GM21367 (cell line): ENCODE measurements around the gene UCN3.
"Not testable (repeated sequence)": the region's sequence is repeated elsewhere in the genome, so short reads cannot be mapped to it uniquely, and the experiment has no call there.

Experiments
- ATAC-seq: cut with Tn5 transposase; IDR thresholded peaks from one replicate; pipeline ENCODE4 v1.9.1; 2021; ENCODE audit not compliant: unreplicated experiment

Gene UCN3

GRCh38 chr10:5404208-5405041, 39.7 kb downstream of the UCN3 start, which contains the start of gene TUBAL3:
TUBAL3 (minus strand) TSS chr10:5404828; CDS start chr10:5404792, 36 bp downstream.
- ATAC-seq, result no peak

- no peak for ATAC-seq
Measured at GRCh38 chr10:5406918-5407317, 42.2 kb downstream of the UCN3 start.

- ATAC-seq, result not testable (repeated sequence)
Measured at GRCh38 chr10:5410787-5411186, 46.0 kb downstream of the UCN3 start.

GRCh38 chr10:5411941-5412276, 47.1 kb downstream of the UCN3 start:
- ATAC-seq, result peak; percentile 5

GRCh38 chr10:5412277-5412941, 47.6 kb downstream of the UCN3 start, which contains the start of gene NET1:
NET1 (plus strand) TSS chr10:5412557; CDS start chr10:5412693, 136 bp downstream.
- ATAC-seq, result peak; percentile 96

GRCh38 chr10:5413012-5413938, 48.5 kb downstream of the UCN3 start:
- no peak for ATAC-seq

GRCh38 chr10:5416981-5417380, 52.2 kb downstream of the UCN3 start:
- no peak for ATAC-seq

GRCh38 chr10:5418584-5418983, 53.8 kb downstream of the UCN3 start:
- ATAC-seq, result no peak

- ATAC-seq, result no peak
Measured at GRCh38 chr10:5419466-5420094, 54.8 kb downstream of the UCN3 start.

GRCh38 chr10:5423771-5424170, 59.0 kb downstream of the UCN3 start:
- ATAC-seq, result no peak
